Calu3 (cell line): ENCODE results near the gene LKAAEAR1. TPM values are rescaled to one million over a fixed set of nuclear protein-coding genes. Genes with fewer than 3 reads are reported as not detected.

Experiments
- BruUV-seq: library from RNA; stranded (reverse); fragments of 400-500 nt; replicated peaks from 2 replicates; lab custom pipeline; 2021; lab: Mats Ljungman, UMichigan
- CTCF ChIA-PET: fragments of 300-600 bp; sonication (Branson Sonifier 250); formaldehyde crosslinking; loops from one replicate; lab custom pipeline; 2022; ENCODE audit warnings: antibody characterized with exemption; lab: Charles Lee
- DNase-seq: peaks from one replicate; pipeline ENCODE4 v3.0.0; 2022
- H3K27ac Mint-ChIP-seq: one replicate; pipeline ENCODE4 v1.8.0; 2022; ENCODE audit warnings: mixed read lengths; ENCODE audit not compliant: unreplicated experiment
- H3K27me3 Mint-ChIP-seq: one replicate; pipeline ENCODE4 v1.8.0; 2022; ENCODE audit warnings: mixed read lengths; ENCODE audit not compliant: unreplicated experiment
- H3K36me3 Mint-ChIP-seq: one replicate; pipeline ENCODE4 v1.8.0; 2022; ENCODE audit warnings: mild to moderate bottlenecking, moderate library complexity, mixed read lengths; ENCODE audit not compliant: insufficient read depth, unreplicated experiment
- H3K4me1 Mint-ChIP-seq: one replicate; pipeline ENCODE4 v1.8.0; 2022; ENCODE audit warnings: mild to moderate bottlenecking, low read depth, mixed read lengths; ENCODE audit not compliant: unreplicated experiment
- H3K4me3 Mint-ChIP-seq: one replicate; pipeline ENCODE4 v1.8.0; 2022; ENCODE audit warnings: mild to moderate bottlenecking, low read depth, moderate library complexity, mixed read lengths; ENCODE audit not compliant: unreplicated experiment
- H3K9me3 Mint-ChIP-seq: one replicate; pipeline ENCODE4 v1.8.0; 2022; ENCODE audit warnings: low read depth, mixed read lengths; ENCODE audit not compliant: unreplicated experiment
- intact Hi-C: fragments of 100-400 bp; cut with micrococcal nuclease; formaldehyde crosslinking; loops from one replicate; pipeline ENCODE4 v1.10.0; 2022; ENCODE audit not compliant: unreplicated experiment
- total RNA-seq: library from RNA; stranded (reverse); gene quantifications from 2 replicates; pipeline ENCODE4 v1.2.3, GENCODE V29; 2022
- TF ChIP-seq, protein P1 (sequence below): fragments of 200-600 bp; IDR thresholded peaks from one replicate; pipeline ENCODE4 v1.8.0; 2022; ENCODE audit warnings: antibody characterized with exemption; ENCODE audit not compliant: unreplicated experiment

Gene LKAAEAR1
- total RNA-seq, 1 experiment from 2014 or later: not detected

DNA sequence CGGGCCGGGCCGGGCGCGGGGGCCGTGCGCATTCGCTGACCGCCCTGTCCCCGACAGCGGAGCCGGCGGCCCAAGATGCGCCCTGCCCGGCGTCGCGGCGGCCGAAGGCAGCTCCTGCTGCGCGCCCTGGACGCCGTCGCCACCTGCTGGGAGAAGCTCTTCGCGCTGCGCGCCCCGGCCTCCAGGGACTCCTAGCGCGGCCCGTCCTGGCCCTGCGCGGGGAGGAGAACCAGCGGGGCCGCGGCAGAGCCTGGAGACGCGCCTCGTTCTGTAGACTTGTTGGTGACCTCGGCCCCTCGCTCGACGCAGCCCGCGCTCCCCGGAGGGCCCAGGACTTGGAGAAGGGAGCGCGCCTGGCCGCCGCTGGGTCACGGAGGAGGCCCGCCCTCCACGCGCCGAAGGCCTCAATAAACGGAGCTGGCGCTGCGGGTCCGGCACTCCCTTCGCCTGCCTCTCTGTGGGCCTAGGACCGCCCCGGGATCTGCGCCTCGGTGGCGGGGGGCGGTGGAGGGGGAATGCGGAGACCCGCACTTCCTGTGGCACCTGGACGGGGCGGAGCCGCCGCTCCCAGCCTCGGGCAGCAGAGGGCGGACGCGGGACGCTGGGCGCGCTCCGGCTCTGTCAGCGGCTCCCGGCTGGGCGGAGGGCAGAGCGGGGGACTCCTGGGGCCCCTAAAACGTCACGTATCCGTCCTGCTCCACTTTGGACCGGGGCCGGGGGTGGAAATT, 45.5 kb downstream of the LKAAEAR1 start:
- Mint-ChIP-seq H3K27ac (no peak overlapping the region), H3K4me3 (peak overlapping the region; percentile 77), H3K9me3 (no peaks in the 10 kb centered on the region), H3K4me1 (peaks cover 6% of the 10 kb centered on the region), H3K36me3 (peaks cover 56% of the 10 kb centered on the region), H3K27me3 (peaks cover 40% of the 10 kb centered on the region)
- peak; percentile 94 for DNase-seq
- intact Hi-C loops: loop anchor here (5.0 kb wide), 1 partner anchor 84 kb away; no protein-coding TSS in a partner anchor
- no TSS peak for BruUV-seq
- CTCF ChIA-PET: interaction anchor here (0.5 to 2.5 kb wide), 24 partner anchors 11 to 1100 kb away, joined by 3 to 33 read pairs (median 4); partner anchors contain the start of genes LKAAEAR1, PRPF6, SAMD10 and TCEA2
- TF ChIP-seq, protein P1, sequence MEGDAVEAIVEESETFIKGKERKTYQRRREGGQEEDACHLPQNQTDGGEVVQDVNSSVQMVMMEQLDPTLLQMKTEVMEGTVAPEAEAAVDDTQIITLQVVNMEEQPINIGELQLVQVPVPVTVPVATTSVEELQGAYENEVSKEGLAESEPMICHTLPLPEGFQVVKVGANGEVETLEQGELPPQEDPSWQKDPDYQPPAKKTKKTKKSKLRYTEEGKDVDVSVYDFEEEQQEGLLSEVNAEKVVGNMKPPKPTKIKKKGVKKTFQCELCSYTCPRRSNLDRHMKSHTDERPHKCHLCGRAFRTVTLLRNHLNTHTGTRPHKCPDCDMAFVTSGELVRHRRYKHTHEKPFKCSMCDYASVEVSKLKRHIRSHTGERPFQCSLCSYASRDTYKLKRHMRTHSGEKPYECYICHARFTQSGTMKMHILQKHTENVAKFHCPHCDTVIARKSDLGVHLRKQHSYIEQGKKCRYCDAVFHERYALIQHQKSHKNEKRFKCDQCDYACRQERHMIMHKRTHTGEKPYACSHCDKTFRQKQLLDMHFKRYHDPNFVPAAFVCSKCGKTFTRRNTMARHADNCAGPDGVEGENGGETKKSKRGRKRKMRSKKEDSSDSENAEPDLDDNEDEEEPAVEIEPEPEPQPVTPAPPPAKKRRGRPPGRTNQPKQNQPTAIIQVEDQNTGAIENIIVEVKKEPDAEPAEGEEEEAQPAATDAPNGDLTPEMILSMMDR: no peak

DNA sequence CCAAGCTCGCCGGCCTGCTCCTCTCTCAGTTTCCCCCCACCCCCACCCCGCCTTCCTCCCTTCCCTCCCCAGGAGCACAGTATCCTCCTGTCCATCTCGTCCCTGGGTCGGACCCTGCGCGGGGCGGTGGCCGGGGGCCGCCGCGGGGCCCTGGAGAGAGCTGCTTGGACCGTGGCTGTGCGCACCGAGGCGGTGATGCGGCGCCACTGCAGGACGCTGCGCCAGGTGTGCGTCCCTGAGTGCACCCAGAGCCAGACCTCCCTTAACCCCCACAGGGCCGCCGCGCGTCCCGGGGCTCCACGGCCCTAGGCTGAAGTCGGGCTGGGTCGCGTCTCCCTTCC, 46.0 kb downstream of the LKAAEAR1 start:
- intact Hi-C loops: loop anchor here (5.0 kb wide), 1 partner anchor 84 kb away; no protein-coding TSS in a partner anchor
- peaks cover 6% of the 10 kb centered on the region for H3K4me1 Mint-ChIP-seq
- H3K4me3 Mint-ChIP-seq: peak overlapping the region; percentile 77
- peak; percentile 71 for DNase-seq
- peaks cover 35% of the 10 kb centered on the region for H3K27me3 Mint-ChIP-seq
- H3K9me3 Mint-ChIP-seq: no peaks in the 10 kb centered on the region
- BruUV-seq: no TSS peak
- TF ChIP-seq, protein P1: no peak
- peaks cover 61% of the 10 kb centered on the region for H3K36me3 Mint-ChIP-seq
- H3K27ac Mint-ChIP-seq: no peak overlapping the region
- CTCF ChIA-PET: interaction anchor here (0.6 to 2.5 kb wide), 18 partner anchors 10 to 1099 kb away, joined by 3 to 33 read pairs (median 5); partner anchors contain the start of genes LKAAEAR1, PRPF6, SAMD10 and TCEA2

DNA sequence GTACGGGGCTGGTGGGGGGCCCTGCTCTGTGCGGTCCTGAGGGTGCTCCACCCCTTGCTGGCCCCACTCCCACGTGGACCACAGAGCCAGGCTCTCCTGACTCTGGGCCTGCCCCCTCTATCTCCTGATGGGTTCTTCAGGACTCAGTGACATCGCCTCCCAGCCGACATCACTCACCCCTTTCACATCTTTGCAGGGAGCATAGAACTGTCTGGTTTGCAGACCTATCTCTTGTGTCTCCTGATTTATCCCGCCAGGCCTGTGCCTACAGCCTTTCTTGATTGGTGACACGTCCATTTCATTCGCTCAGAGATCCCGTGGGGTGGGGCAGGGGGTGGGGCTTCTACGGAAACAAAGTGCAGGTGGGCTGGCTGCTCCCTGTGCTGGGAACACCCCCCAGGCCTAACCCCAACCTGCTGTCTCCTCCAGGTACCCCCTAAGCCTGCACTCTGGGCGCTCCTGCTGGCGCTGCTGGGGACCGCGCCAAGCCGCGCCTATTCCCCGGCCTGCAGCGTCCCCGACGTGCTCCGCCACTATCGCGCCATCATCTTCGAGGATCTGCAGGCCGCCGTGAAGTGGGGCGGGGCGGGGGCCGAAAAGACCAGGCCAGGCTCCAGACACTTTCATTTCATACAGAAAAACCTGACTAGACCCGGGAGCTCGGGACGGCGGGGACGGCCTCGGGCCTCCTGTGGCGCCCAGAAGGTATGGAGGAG, 46.5 kb downstream of the LKAAEAR1 start:
- intact Hi-C loops: loop anchor here (5.0 kb wide), 1 partner anchor 85 kb away; no protein-coding TSS in a partner anchor
- CTCF ChIA-PET: interaction anchor here (0.6 to 2.5 kb wide), 12 partner anchors 10 to 500 kb away, joined by 3 to 33 read pairs (median 10); partner anchors contain the start of genes LKAAEAR1, PRPF6, SAMD10 and TCEA2

DNA sequence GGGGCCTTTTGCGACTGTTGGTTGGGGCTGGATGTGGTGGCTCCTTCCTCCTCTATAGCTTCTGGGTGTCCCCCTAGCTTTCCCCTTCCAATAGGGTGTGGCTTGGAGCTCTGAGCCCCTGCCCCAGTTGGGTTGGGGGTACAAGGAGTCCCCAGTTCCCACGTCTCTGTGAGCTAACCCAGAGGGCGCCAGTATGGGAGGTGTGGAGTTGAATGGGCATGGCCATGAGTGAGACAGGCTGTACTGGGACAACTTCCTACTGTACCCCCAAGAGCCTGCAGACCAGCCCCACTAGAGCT, 47.0 kb downstream of the LKAAEAR1 start:
- no peak for DNase-seq
- TF ChIP-seq, protein P1: no peak
- peaks cover 6% of the 10 kb centered on the region for H3K4me1 Mint-ChIP-seq
- H3K9me3 Mint-ChIP-seq: no peaks in the 10 kb centered on the region
- intact Hi-C loops: loop anchor here (5.0 kb wide), 1 partner anchor 85 kb away; no protein-coding TSS in a partner anchor
- CTCF ChIA-PET: interaction anchor here (1.4 to 2.5 kb wide), 2 partner anchors 15 to 55 kb away, joined by 4 to 13 read pairs; no protein-coding TSS in a partner anchor
- H3K27me3 Mint-ChIP-seq: peaks cover 33% of the 10 kb centered on the region
- H3K36me3 Mint-ChIP-seq: peaks cover 71% of the 10 kb centered on the region
- no peak overlapping the region for H3K27ac Mint-ChIP-seq
- peak overlapping the region; percentile 77 for H3K4me3 Mint-ChIP-seq
- no TSS peak for BruUV-seq

More for the DNA sequence above, 46.5 kb downstream of the LKAAEAR1 start:
- Mint-ChIP-seq H3K4me1 (peaks cover 6% of the 10 kb centered on the region), H3K36me3 (peaks cover 66% of the 10 kb centered on the region), H3K27ac (no peak overlapping the region), H3K9me3 (no peaks in the 10 kb centered on the region), H3K4me3 (peak overlapping the region; percentile 77), H3K27me3 (peaks cover 33% of the 10 kb centered on the region)
- no peak for DNase-seq
- BruUV-seq: no TSS peak
- TF ChIP-seq, protein P1: no peak
